Stimulated activated CD8-positive, alpha-beta memory T cell treated with anti-CD3 and anti-CD28 coated beads, Interleukin-15, amount 100 ng/mL, for 24 hours (primary cell): ENCODE data around the gene ABCB11.
A peak's percentile ranks its signal among the peaks of the same experiment; 100 is the strongest.
"Not testable (repeated sequence)": the region's sequence is repeated elsewhere in the genome, so short reads cannot be mapped to it uniquely, and the experiment has no call there.

Experiments used
- DNase-seq: peaks from one replicate; pipeline ENCODE4 v3.0.0-alpha.2; 2020; ENCODE audit warnings: low read depth

Gene ABCB11

DNA sequence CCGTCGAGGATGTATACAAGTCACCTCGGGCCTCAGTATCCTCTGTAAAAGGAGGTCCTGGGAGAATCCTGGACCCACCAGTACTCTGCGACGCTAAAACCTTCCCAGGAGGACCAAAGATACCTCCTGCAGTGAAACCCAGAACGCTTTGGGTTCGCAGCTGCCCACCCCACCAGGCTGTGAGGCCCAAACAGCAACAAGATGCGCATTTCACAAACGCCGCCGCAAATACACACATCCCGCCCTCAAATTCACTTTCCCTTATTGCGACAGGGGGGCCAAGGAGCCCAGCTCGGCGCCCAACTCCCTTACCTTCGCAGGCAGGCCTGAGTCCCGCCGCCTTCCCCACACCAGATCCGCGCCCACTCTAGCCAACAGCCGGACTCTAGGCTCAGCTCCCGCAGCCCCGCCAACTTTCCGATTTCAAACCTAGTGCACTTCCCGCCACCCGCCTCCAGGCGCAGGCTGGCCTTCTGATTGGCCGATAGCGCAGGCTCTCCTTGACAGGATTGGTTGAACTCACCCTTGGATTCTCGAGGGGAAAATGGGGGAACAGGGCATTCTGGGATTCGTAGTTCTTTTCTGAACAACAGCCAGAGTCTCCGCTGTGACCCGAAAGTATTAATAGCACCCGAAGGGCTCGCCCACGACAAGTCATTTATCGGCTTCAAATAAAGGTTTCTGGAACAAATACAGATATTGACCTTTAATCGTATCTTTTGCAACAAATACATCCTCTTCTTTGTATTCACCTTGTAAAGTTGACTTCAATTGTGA is 140.9 kb downstream of the ABCB11 start, which contains the start of gene SPC25:
TSS of gene SPC25 (minus strand) at position 425 of the 777 bp plus-strand sequence. CDS start 911 bp downstream, outside the sequence.
- peak; percentile 59 for DNase-seq

DNA sequence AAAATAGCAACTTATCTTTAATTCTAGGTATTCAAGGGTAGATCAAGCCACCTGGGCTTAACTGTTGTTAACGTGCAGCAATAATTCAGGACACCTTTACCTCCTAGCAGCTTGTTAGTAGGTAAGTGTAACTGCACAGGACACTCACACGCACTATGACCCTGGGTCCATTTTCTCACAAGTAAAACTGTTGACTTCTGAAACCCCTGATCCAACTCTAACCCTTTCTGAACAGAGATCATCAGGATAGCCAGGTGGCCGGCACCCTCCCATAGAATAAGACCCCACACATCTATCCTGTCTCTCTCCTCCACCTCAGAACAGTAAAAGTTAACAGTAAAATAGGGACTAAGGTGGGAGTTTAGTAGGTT is 141.5 kb downstream of the ABCB11 start:
- no peak for DNase-seq

DNA sequence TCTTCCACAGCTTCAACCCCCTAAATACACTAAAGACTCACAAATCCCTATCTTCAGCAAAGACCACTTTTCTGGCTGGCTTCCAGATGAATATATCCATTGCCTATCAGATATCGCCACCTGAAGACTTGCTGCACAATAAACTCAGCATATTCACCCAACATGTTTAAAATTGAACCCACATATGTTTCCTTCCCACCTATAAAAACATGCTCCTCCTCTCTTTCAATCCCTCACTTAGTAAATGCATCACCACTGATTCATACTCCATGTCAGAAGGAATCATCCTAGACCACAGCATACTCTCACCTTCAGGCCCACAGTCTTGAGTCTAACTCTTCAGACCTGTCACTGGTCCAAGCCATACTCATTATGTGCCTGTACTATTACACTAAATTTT is 146.1 kb downstream of the ABCB11 start:
- no peak for DNase-seq

DNA sequence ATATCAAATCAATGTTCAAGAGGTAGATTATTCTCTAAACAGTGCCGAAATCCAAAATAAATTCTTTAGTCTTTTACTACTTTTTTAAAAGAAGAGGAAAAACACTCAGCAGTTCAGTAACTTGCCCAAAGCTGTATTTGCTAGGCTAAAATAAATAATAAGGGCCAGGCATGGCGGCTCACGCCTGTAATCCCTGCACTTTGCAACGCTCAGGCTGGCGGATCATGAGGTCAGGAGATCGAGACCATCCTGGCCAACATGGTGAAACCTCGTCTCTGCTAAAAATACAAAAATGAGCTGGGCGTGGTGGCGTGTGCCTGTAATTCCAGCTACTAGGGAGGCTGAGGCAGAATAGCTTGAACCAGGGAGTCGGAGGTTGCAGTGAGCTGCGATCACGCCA is 149.0 kb downstream of the ABCB11 start:
- not testable (repeated sequence) for DNase-seq

- DNase-seq = no peak
Measured at GRCh38 chr2:168874368-168875054, 156.6 kb downstream of the ABCB11 start.

GRCh38 chr2:168870824-168871223 is 160.3 kb downstream of the ABCB11 start:
- not testable (repeated sequence) for DNase-seq
